Mucosa of stomach (tissue), 1 donor: Measurements from ENCODE around the gene ZNF841.
"Not testable (repeated sequence)": the region's sequence is repeated elsewhere in the genome, so short reads cannot be mapped to it uniquely, and the experiment has no call there.

Experiments
- H3K27me3 ChIP-seq: one replicate; pipeline ENCODE4 v1.7.0; 2013; ENCODE audit warnings: mild to moderate bottlenecking, low read length; ENCODE audit not compliant: control insufficient read depth, insufficient read depth
- H3K36me3 ChIP-seq: one replicate; pipeline ENCODE4 v1.7.0; 2013; ENCODE audit warnings: low read length; ENCODE audit not compliant: control insufficient read depth, insufficient read depth
- H3K4me1 ChIP-seq: one replicate; pipeline ENCODE4 v1.7.0; 2013; ENCODE audit warnings: mild to moderate bottlenecking, low read length; ENCODE audit not compliant: control insufficient read depth, insufficient read depth
- H3K4me3 ChIP-seq: one replicate; pipeline ENCODE4 v1.7.0; 2013; ENCODE audit warnings: low read length
- H3K9ac ChIP-seq: one replicate; pipeline ENCODE4 v1.7.0; 2013; ENCODE audit warnings: mild to moderate bottlenecking, low read length, moderate library complexity
- H3K9me3 ChIP-seq: one replicate; pipeline ENCODE4 v1.7.0; 2013; ENCODE audit warnings: mild to moderate bottlenecking, low read length, moderate library complexity; ENCODE audit not compliant: control insufficient read depth
- donor health status: Pancreatic carcinoma.

The ZNF841 gene

GRCh38 chr19:52051736-52052135 is 43.8 kb downstream of the ZNF841 start:
- not testable (repeated sequence) for H3K4me1 ChIP-seq, H3K4me3 ChIP-seq, H3K27me3 ChIP-seq, H3K9me3 ChIP-seq, H3K9ac ChIP-seq, H3K36me3 ChIP-seq

- peak within 1 kb of the TSS; percentile 86 for H3K9ac ChIP-seq
- H3K27me3 ChIP-seq = no peaks in the 10 kb centered on the region
- no peaks in the 10 kb centered on the region for H3K4me1 ChIP-seq
- no peaks in the 10 kb centered on the region for H3K36me3 ChIP-seq
- H3K4me3 ChIP-seq = peak within 1 kb of the TSS; percentile 94
- H3K9me3 ChIP-seq = peaks cover 6% of the 10 kb centered on the region
Observed at GRCh38 chr19:52048555-52049501, 46.7 kb downstream of the ZNF841 start, which contains the start of gene ZNF432. TSS of gene ZNF432 (minus strand) at chr19:52048838. CDS start at chr19:52046868, 1,970 bp downstream.

- H3K36me3 ChIP-seq = peaks cover 34% of the 10 kb centered on the region
- H3K9ac ChIP-seq = no peak overlapping the region
- peaks cover 47% of the 10 kb centered on the region for H3K9me3 ChIP-seq
- no peaks in the 10 kb centered on the region for H3K27me3 ChIP-seq
- no peak overlapping the region for H3K4me3 ChIP-seq
- no peaks in the 10 kb centered on the region for H3K4me1 ChIP-seq
Observed at GRCh38 chr19:52039169-52039568, 56.4 kb downstream of the ZNF841 start.

GRCh38 chr19:52034051-52034728 is 61.4 kb downstream of the ZNF841 start:
- Histone ChIP-seq H3K4me3 (no peak overlapping the region), H3K9ac (no peak overlapping the region), H3K36me3 (peaks cover 29% of the 10 kb centered on the region), H3K27me3 (no peaks in the 10 kb centered on the region), H3K4me1 (no peaks in the 10 kb centered on the region), H3K9me3 (peaks cover 46% of the 10 kb centered on the region)

GRCh38 chr19:52028780-52029123 is 66.8 kb downstream of the ZNF841 start:
- Histone ChIP-seq H3K9ac (peak overlapping the region; percentile 92), H3K9me3 (peaks cover 17% of the 10 kb centered on the region)

GRCh38 chr19:52028027-52028779 is 67.4 kb downstream of the ZNF841 start, which contains the start of gene ZNF614:
TSS of gene ZNF614 (minus strand) at chr19:52028379. CDS start at chr19:52025745, 2,634 bp downstream.
- Histone ChIP-seq H3K9ac (peak within 1 kb of the TSS; percentile 92), H3K27me3 (no peaks in the 10 kb centered on the region), H3K36me3 (no peaks in the 10 kb centered on the region), H3K4me3 (peak within 1 kb of the TSS; percentile 93), H3K4me1 (no peaks in the 10 kb centered on the region), H3K9me3 (peaks cover 12% of the 10 kb centered on the region)

More at GRCh38 chr19:52028780-52029123, 66.8 kb downstream of the ZNF841 start:
- H3K27me3 ChIP-seq = no peaks in the 10 kb centered on the region
- H3K36me3 ChIP-seq = no peaks in the 10 kb centered on the region
- no peaks in the 10 kb centered on the region for H3K4me1 ChIP-seq
- peak overlapping the region; percentile 93 for H3K4me3 ChIP-seq

GRCh38 chr19:52026255-52026990 is 69.1 kb downstream of the ZNF841 start:
- not testable (repeated sequence) for H3K9me3 ChIP-seq, H3K36me3 ChIP-seq, H3K4me3 ChIP-seq

GRCh38 chr19:52024478-52024877 is 71.1 kb downstream of the ZNF841 start:
- H3K27me3 ChIP-seq, H3K4me1 ChIP-seq, H3K36me3 ChIP-seq, H3K9ac ChIP-seq, H3K4me3 ChIP-seq: not testable (repeated sequence)
- peaks cover 24% of the 10 kb centered on the region for H3K9me3 ChIP-seq

More at GRCh38 chr19:52026255-52026990, 69.1 kb downstream of the ZNF841 start:
- not testable (repeated sequence) for H3K27me3 ChIP-seq, H3K4me1 ChIP-seq, H3K9ac ChIP-seq

GRCh38 chr19:52022193-52022592 is 73.4 kb downstream of the ZNF841 start:
- H3K36me3 ChIP-seq = no peaks in the 10 kb centered on the region
- peaks cover 31% of the 10 kb centered on the region for H3K9me3 ChIP-seq
- no peaks in the 10 kb centered on the region for H3K27me3 ChIP-seq
- H3K4me1 ChIP-seq = no peaks in the 10 kb centered on the region
- no peak overlapping the region for H3K4me3 ChIP-seq
- H3K9ac ChIP-seq = no peak overlapping the region

GRCh38 chr19:52020506-52020905 is 75.1 kb downstream of the ZNF841 start:
- Histone ChIP-seq H3K36me3 (peaks cover 8% of the 10 kb centered on the region), H3K27me3 (no peaks in the 10 kb centered on the region), H3K4me3 (no peak overlapping the region), H3K9me3 (peaks cover 41% of the 10 kb centered on the region), H3K4me1 (no peaks in the 10 kb centered on the region), H3K9ac (no peak overlapping the region)
